Mesendoderm (in vitro differentiated cells): ENCODE data around the gene SPTBN1.

Source experiments
- DNase-seq: peaks from one replicate; pipeline ENCODE4 v3.0.0; 2013
- H2AK5ac ChIP-seq: 2 replicates; pipeline ENCODE4 v1.6.1; 2013; ENCODE audit warnings: low read length, inconsistent platforms
- H2BK120ac ChIP-seq: 2 replicates; pipeline ENCODE4 v1.6.1; 2013; ENCODE audit warnings: low read depth, mild to moderate bottlenecking, low read length, moderate library complexity, mixed read lengths
- H2BK15ac ChIP-seq: replicated peaks from 2 replicates; pipeline ENCODE4 v1.6.1; 2013; ENCODE audit warnings: low read depth, mild to moderate bottlenecking, moderate library complexity
- H2BK5ac ChIP-seq: 2 replicates; pipeline ENCODE4 v1.6.1; 2013; ENCODE audit warnings: low read length, inconsistent platforms
- H3K18ac ChIP-seq: 2 replicates; pipeline ENCODE4 v1.6.1; 2013; ENCODE audit warnings: mild to moderate bottlenecking, low read length, mixed read lengths
- H3K23ac ChIP-seq: one replicate; pipeline ENCODE4 v1.6.1; 2013; ENCODE audit warnings: low read length
- H3K27ac ChIP-seq: 2 replicates; pipeline ENCODE4 v1.5.1; 2013; ENCODE audit warnings: low read depth, mild to moderate bottlenecking, inconsistent platforms, low read length, moderate library complexity
- H3K27me3 ChIP-seq: 2 replicates; pipeline ENCODE4 v1.6.1; 2013; ENCODE audit warnings: low read length, control low read depth, mild to moderate bottlenecking, inconsistent platforms; ENCODE audit not compliant: insufficient read depth, poor library complexity
- H3K36me3 ChIP-seq: 2 replicates; pipeline ENCODE4 v1.6.1; 2013; ENCODE audit warnings: low read length, inconsistent platforms; ENCODE audit not compliant: control insufficient read depth, insufficient read depth
- H3K4ac ChIP-seq: one replicate; pipeline ENCODE4 v1.6.1; 2013; ENCODE audit warnings: low read depth, mild to moderate bottlenecking, low read length, moderate library complexity
- H3K4me1 ChIP-seq: 2 replicates; pipeline ENCODE4 v1.6.1; 2013; ENCODE audit warnings: low read depth, low read length, inconsistent platforms; ENCODE audit not compliant: control insufficient read depth
- H3K4me2 ChIP-seq: 2 replicates; pipeline ENCODE4 v1.6.1; 2013; ENCODE audit warnings: low read length
- H3K4me3 ChIP-seq: 2 replicates; pipeline ENCODE4 v1.5.1; 2013; ENCODE audit warnings: mild to moderate bottlenecking, low read length
- H3K56ac ChIP-seq: one replicate; pipeline ENCODE4 v1.6.1; 2013; ENCODE audit warnings: low read length
- H3K79me1 ChIP-seq: 2 replicates; pipeline ENCODE4 v1.6.1; 2013; ENCODE audit warnings: low read length, inconsistent platforms
- H3K79me2 ChIP-seq: 2 replicates; pipeline ENCODE4 v1.6.1; 2013; ENCODE audit warnings: mild to moderate bottlenecking, low read length; ENCODE audit not compliant: control insufficient read depth, insufficient read depth
- H3K9ac ChIP-seq: 2 replicates; pipeline ENCODE4 v1.6.1; 2013; ENCODE audit warnings: low read length, inconsistent platforms
- H4K5ac ChIP-seq: one replicate; pipeline ENCODE4 v1.6.1; 2013; ENCODE audit warnings: low read length
- H4K8ac ChIP-seq: one replicate; pipeline ENCODE4 v1.6.1; 2013; ENCODE audit warnings: low read depth, mild to moderate bottlenecking, control low read depth, low read length, moderate library complexity
- WGBS: extraction: QIAGEN DNeasy Blood & Tissue Kit; methylation state at CpG from one replicate; pipeline ENCODE4 v1.1.7; 2013; ENCODE audit warnings: low lambda C conversion rate, missing lambda C conversion rate; ENCODE audit not compliant: insufficient coverage; ENCODE audit errors: extremely low coverage; 5-methylcytosine and 5-hydroxymethylcytosine counted together

SPTBN1 gene

GRCh38 chr2:54570321-54570855 lies 114.3 kb downstream of the SPTBN1 start:
- H2AK5ac ChIP-seq, result no peak overlapping the region
- no peak overlapping the region for H3K4ac ChIP-seq
- H2BK120ac ChIP-seq, result no peak overlapping the region
- no peak for DNase-seq
- H3K9ac ChIP-seq, result no peak overlapping the region
- no peak overlapping the region for H3K4me3 ChIP-seq
- no peak overlapping the region for H2BK15ac ChIP-seq
- no peak overlapping the region for H3K27ac ChIP-seq
- no peaks in the 10 kb centered on the region for H3K27me3 ChIP-seq
- H3K4me2 ChIP-seq, result no peak overlapping the region
- H3K18ac ChIP-seq, result no peak overlapping the region
- no peaks in the 10 kb centered on the region for H3K36me3 ChIP-seq
- H4K8ac ChIP-seq, result no peak overlapping the region
- H2BK5ac ChIP-seq, result no peak overlapping the region
- H3K79me2 ChIP-seq, result peaks cover 78% of the 10 kb centered on the region
- peaks cover 24% of the 10 kb centered on the region for H3K79me1 ChIP-seq
- no CpG with 5 or more reads among the region's 5 CpGs for WGBS
- no peak overlapping the region for H3K56ac ChIP-seq
- no peak overlapping the region for H3K23ac ChIP-seq
- peaks cover 30% of the 10 kb centered on the region for H3K4me1 ChIP-seq
- no peak overlapping the region for H4K5ac ChIP-seq

DNA sequence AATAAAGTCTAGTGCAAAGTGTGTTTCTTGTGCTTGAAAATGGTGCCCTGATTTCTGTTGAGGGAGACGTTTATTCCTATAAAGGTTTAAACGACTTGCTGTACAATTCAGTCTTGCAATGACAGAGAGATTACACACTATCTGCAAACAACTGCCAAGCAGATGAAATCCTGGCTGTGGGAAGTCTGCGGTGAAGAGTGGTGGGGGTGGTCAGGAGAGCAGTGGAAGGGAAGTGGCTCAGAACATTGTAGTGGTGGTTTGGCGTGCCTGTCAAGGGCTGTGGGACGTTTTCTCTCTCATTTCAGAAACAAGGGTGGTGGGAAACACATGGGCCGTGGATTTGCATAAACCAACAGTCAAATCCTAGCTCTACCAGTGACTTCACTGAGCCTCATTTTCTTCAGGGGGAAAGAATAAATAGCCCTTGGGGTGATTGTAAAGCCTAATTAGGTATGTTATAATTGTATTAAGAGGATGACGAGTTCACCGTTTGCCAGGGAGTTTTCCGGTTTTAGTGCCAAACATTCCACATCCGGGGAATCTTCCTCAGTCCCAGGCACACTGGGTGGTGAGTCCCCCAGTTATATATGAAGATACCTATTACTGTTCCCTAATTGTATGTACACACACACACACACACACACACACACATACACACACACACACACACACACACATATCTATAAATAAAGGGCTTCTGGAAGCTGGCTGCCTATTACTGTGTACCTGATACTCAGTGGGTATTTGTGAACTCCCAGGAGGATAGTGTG lies 115.0 kb downstream of the SPTBN1 start:
- no peak overlapping the region for H3K4me3 ChIP-seq
- no peak overlapping the region for H2AK5ac ChIP-seq
- H3K23ac ChIP-seq, result no peak overlapping the region
- no peak overlapping the region for H4K8ac ChIP-seq
- no peak overlapping the region for H3K9ac ChIP-seq
- no peak overlapping the region for H2BK15ac ChIP-seq
- no peak overlapping the region for H3K56ac ChIP-seq
- no peak overlapping the region for H3K27ac ChIP-seq
- DNase-seq, result no peak
- H3K79me1 ChIP-seq, result peaks cover 28% of the 10 kb centered on the region
- no CpG with 5 or more reads among the region's 10 CpGs for WGBS
- no peak overlapping the region for H3K4ac ChIP-seq
- H2BK5ac ChIP-seq, result no peak overlapping the region
- no peaks in the 10 kb centered on the region for H3K36me3 ChIP-seq
- no peak overlapping the region for H3K18ac ChIP-seq
- peaks cover 78% of the 10 kb centered on the region for H3K79me2 ChIP-seq
- H4K5ac ChIP-seq, result no peak overlapping the region
- peaks cover 31% of the 10 kb centered on the region for H3K4me1 ChIP-seq
- no peak overlapping the region for H3K4me2 ChIP-seq
- no peaks in the 10 kb centered on the region for H3K27me3 ChIP-seq
- no peak overlapping the region for H2BK120ac ChIP-seq

DNA sequence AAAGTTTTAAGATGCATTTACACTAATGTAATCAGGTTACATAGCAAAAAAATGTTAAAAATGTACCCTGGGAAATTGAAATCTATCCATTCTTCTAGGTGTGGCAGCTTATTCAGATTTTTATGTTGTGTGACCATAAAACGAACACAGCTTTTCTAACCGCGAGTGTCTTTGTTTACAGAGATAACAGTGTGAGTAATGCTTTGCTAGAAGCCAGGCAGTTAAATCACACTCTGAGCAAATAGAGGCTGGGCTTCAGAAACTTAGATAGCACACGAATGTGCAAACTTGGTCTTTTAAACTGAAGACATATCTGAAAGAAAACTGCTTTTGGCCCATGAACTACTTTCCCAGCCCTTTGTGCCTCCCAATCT lies 116.1 kb downstream of the SPTBN1 start:
- no peak for DNase-seq
- Histone ChIP-seq H4K8ac (no peak overlapping the region), H3K27me3 (no peaks in the 10 kb centered on the region), H3K79me2 (peaks cover 82% of the 10 kb centered on the region), H3K27ac (peak overlapping the region; percentile 22), H3K4me1 (peaks cover 33% of the 10 kb centered on the region), H2BK15ac (no peak overlapping the region), H3K4me2 (no peak overlapping the region), H4K5ac (no peak overlapping the region), H3K18ac (no peak overlapping the region), H3K36me3 (no peaks in the 10 kb centered on the region), H3K56ac (no peak overlapping the region), H2AK5ac (no peak overlapping the region), H3K79me1 (peaks cover 33% of the 10 kb centered on the region), H3K4ac (no peak overlapping the region), H3K4me3 (no peak overlapping the region), H2BK5ac (no peak overlapping the region), H3K23ac (no peak overlapping the region), H3K9ac (no peak overlapping the region), H2BK120ac (no peak overlapping the region)
- no CpG with 5 or more reads among the region's 4 CpGs for WGBS

- no peak overlapping the region for H3K4me3 ChIP-seq
- peak overlapping the region; percentile 66 for H3K56ac ChIP-seq
- H3K18ac ChIP-seq, result no peak overlapping the region
- DNase-seq, result no peak
- H2BK120ac ChIP-seq, result no peak overlapping the region
- no peak overlapping the region for H3K9ac ChIP-seq
- H3K79me2 ChIP-seq, result peaks cover 84% of the 10 kb centered on the region
- peaks cover 35% of the 10 kb centered on the region for H3K79me1 ChIP-seq
- no peak overlapping the region for H3K4ac ChIP-seq
- H3K23ac ChIP-seq, result no peak overlapping the region
- H2AK5ac ChIP-seq, result no peak overlapping the region
- WGBS, result no CpG with 5 or more reads among the region's 9 CpGs
- no peaks in the 10 kb centered on the region for H3K36me3 ChIP-seq
- no peak overlapping the region for H4K8ac ChIP-seq
- H4K5ac ChIP-seq, result no peak overlapping the region
- peak overlapping the region; percentile 22 for H3K27ac ChIP-seq
- H3K4me2 ChIP-seq, result no peak overlapping the region
- no peak overlapping the region for H2BK5ac ChIP-seq
- H2BK15ac ChIP-seq, result no peak overlapping the region
- no peaks in the 10 kb centered on the region for H3K27me3 ChIP-seq
- H3K4me1 ChIP-seq, result peaks cover 33% of the 10 kb centered on the region
Observed at GRCh38 chr2:54572636-54573536, 116.8 kb downstream of the SPTBN1 start.

- H4K8ac ChIP-seq, result no peak overlapping the region
- H2BK120ac ChIP-seq, result no peak overlapping the region
- WGBS, result no CpG with 5 or more reads among the region's 5 CpGs
- H3K36me3 ChIP-seq, result no peaks in the 10 kb centered on the region
- no peak overlapping the region for H2BK15ac ChIP-seq
- H3K79me1 ChIP-seq, result peaks cover 38% of the 10 kb centered on the region
- H4K5ac ChIP-seq, result no peak overlapping the region
- H3K23ac ChIP-seq, result no peak overlapping the region
- peaks cover 89% of the 10 kb centered on the region for H3K79me2 ChIP-seq
- H3K4me2 ChIP-seq, result no peak overlapping the region
- no peak overlapping the region for H3K56ac ChIP-seq
- no peak overlapping the region for H2AK5ac ChIP-seq
- H3K4ac ChIP-seq, result no peak overlapping the region
- no peak overlapping the region for H3K18ac ChIP-seq
- no peak overlapping the region for H3K27ac ChIP-seq
- no peak overlapping the region for H3K4me3 ChIP-seq
- H3K9ac ChIP-seq, result no peak overlapping the region
- H2BK5ac ChIP-seq, result no peak overlapping the region
- H3K4me1 ChIP-seq, result peaks cover 33% of the 10 kb centered on the region
- no peak for DNase-seq
- no peaks in the 10 kb centered on the region for H3K27me3 ChIP-seq
Observed at GRCh38 chr2:54573537-54573919, 117.4 kb downstream of the SPTBN1 start.
